Tibial nerve (tissue), 4 donors: ENCODE data around the gene BTBD9.

Experiments
- EP300 ChIP-seq, 2 donors: sonication (generic); formaldehyde crosslinking; IDR thresholded peaks; one replicate each; pipeline ENCODE4 v1.6.1; 2017; ENCODE audit warnings: antibody characterized with exemption in 2 of 2, mild to moderate bottlenecking in 1 of 2
- POLR2A ChIP-seq, 2 donors: fragments of 450-650 bp; IDR thresholded peaks; one replicate each; pipeline ENCODE4 v1.6.1; 2017; ENCODE audit warnings: antibody characterized with exemption in 2 of 2, mild to moderate bottlenecking in 2 of 2, moderate library complexity in 2 of 2
- TF ChIP-seq, protein P1 (sequence below), 5 experiments: fragments of 200-600 bp in 3 of 5; fragments of 450-650 bp in 2 of 5; sonication (generic) in 3 of 5; IDR thresholded peaks; one replicate each; pipeline ENCODE4 v1.5.1; 2016 to 2019; ENCODE audit warnings: antibody characterized with exemption in 5 of 5, mild to moderate bottlenecking in 3 of 5, moderate library complexity in 2 of 5

DNA sequence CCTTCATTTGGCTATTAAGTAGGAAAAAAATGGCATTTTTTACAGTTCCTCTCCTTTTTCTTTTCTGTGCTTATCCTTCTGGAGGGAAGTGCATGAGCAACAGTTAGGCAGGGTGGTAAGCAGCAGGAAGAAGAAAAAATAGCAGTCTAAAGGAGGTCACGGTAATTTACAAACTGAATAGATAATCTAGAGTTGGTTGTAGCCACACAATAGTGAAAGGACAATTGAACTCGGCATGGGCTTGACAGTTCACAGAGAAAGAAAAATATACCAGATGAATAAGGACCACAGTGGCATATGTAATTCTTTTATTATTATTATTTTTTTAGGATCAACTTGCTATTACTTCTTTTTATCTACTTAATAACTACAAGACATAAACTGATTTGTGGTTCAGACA, 358.6 kb downstream of the BTBD9 start:
- TF ChIP-seq EP300 (IDR thresholded peaks at IDR 0.05) = no peak
- TF ChIP-seq, protein P1, sequence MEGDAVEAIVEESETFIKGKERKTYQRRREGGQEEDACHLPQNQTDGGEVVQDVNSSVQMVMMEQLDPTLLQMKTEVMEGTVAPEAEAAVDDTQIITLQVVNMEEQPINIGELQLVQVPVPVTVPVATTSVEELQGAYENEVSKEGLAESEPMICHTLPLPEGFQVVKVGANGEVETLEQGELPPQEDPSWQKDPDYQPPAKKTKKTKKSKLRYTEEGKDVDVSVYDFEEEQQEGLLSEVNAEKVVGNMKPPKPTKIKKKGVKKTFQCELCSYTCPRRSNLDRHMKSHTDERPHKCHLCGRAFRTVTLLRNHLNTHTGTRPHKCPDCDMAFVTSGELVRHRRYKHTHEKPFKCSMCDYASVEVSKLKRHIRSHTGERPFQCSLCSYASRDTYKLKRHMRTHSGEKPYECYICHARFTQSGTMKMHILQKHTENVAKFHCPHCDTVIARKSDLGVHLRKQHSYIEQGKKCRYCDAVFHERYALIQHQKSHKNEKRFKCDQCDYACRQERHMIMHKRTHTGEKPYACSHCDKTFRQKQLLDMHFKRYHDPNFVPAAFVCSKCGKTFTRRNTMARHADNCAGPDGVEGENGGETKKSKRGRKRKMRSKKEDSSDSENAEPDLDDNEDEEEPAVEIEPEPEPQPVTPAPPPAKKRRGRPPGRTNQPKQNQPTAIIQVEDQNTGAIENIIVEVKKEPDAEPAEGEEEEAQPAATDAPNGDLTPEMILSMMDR (IDR thresholded peaks at IDR 0.05) = no peak
- no peak for TF ChIP-seq POLR2A (IDR thresholded peaks at IDR 0.05)
